Bronchial epithelial cell (primary cell): Measurements from ENCODE around the gene KRTAP21-1. TPM values are rescaled to one million over a fixed set of nuclear protein-coding genes. Genes with fewer than 3 reads are reported as not detected.

Experiments used
- DNase-seq: peaks from one replicate; pipeline ENCODE4 v3.0.0-alpha.2; 2010; ENCODE audit warnings: low read depth
- FAIRE-seq: peaks from 2 replicates; lab custom pipeline; 2011; peaks lifted over from hg19 to GRCh38; lab: Jason Lieb, UNC
- H3K27me3 ChIP-seq: 2 replicates; pipeline ENCODE4 v1.5.1; 2011; ENCODE audit warnings: low read length; ENCODE audit not compliant: control insufficient read depth, insufficient read depth
- H3K36me3 ChIP-seq: 2 replicates; pipeline ENCODE4 v1.5.1; 2011; ENCODE audit warnings: low read length; ENCODE audit not compliant: control insufficient read depth, insufficient read depth
- H3K4me3 ChIP-seq: 2 replicates; pipeline ENCODE4 v1.5.1; 2011; ENCODE audit warnings: mild to moderate bottlenecking, low read depth, low read length, control low read depth
- CTCF ChIP-seq: IDR thresholded peaks from 2 replicates; pipeline ENCODE4 v1.5.1; 2011; ENCODE audit warnings: mild to moderate bottlenecking, moderate library complexity, low read length, control low read depth, inconsistent platforms; ENCODE audit not compliant: insufficient read depth, severe bottlenecking
- total RNA-seq: library from RNA; depleted of rRNA; stranded (reverse); fragments of >200 nt; gene quantifications from 2 replicates; pipeline ENCODE4 v1.2.1, GENCODE V29; 2014

The KRTAP21-1 gene
- total RNA-seq, 1 donor from 2014 or later = not detected

- Histone ChIP-seq H3K36me3 (no peaks in the 10 kb centered on the region), H3K27me3 (no peaks in the 10 kb centered on the region), H3K4me3 (no peak overlapping the region)
- TF ChIP-seq CTCF = no peak
- no peak for FAIRE-seq
- DNase-seq = no peak
Measured at GRCh38 chr21:30758306-30758705, 3.1 kb upstream of the KRTAP21-1 start.

- FAIRE-seq = no peak
- no peak for TF ChIP-seq CTCF
- Histone ChIP-seq H3K36me3 (no peaks in the 10 kb centered on the region), H3K4me3 (no peak within 1 kb of the TSS), H3K27me3 (no peaks in the 10 kb centered on the region)
- DNase-seq = no peak
Measured at GRCh38 chr21:30747159-30747558, 8.1 kb downstream of the KRTAP21-1 start, which contains the start of gene KRTAP21-2. KRTAP21-2 (minus strand) TSS chr21:30747259; CDS start chr21:30747202, 57 bp downstream.

GRCh38 chr21:30740462-30740861 lies 14.8 kb downstream of the KRTAP21-1 start:
- DNase-seq (no peak), FAIRE-seq (no peak)
- Histone ChIP-seq H3K4me3 (no peak overlapping the region), H3K36me3 (no peaks in the 10 kb centered on the region), H3K27me3 (no peaks in the 10 kb centered on the region)
- TF ChIP-seq CTCF = no peak

- no peak overlapping the region for H3K4me3 ChIP-seq
- no peak for DNase-seq
- FAIRE-seq = no peak
- TF ChIP-seq CTCF = no peak
- H3K36me3 ChIP-seq = no peaks in the 10 kb centered on the region
- H3K27me3 ChIP-seq = no peaks in the 10 kb centered on the region
Measured at GRCh38 chr21:30733026-30733425, 22.2 kb downstream of the KRTAP21-1 start.

GRCh38 chr21:30726726-30727125 lies 28.5 kb downstream of the KRTAP21-1 start:
- FAIRE-seq = no peak
- Histone ChIP-seq H3K27me3 (no peaks in the 10 kb centered on the region), H3K4me3 (no peak overlapping the region), H3K36me3 (no peaks in the 10 kb centered on the region)
- TF ChIP-seq CTCF = no peak
- no peak for DNase-seq

- no peak overlapping the region for H3K4me3 ChIP-seq
- H3K36me3 ChIP-seq = no peaks in the 10 kb centered on the region
- no peaks in the 10 kb centered on the region for H3K27me3 ChIP-seq
- no peak for TF ChIP-seq CTCF
- FAIRE-seq = no peak
- no peak for DNase-seq
Measured at GRCh38 chr21:30719401-30719800, 35.8 kb downstream of the KRTAP21-1 start.
